ENCODE results near the gene PPP1R37.

PPP1R37 gene

GRCh38 chr19:45153339-45154063 is 60.5 kb downstream of the PPP1R37 start:
- DNase-seq (ENCODE audit: low read depth), result no peak

- DNase-seq (ENCODE audit: low read depth), result peak; percentile 69
Observed at GRCh38 chr19:45154064-45154827, 61.3 kb downstream of the PPP1R37 start.

- DNase-seq (ENCODE audit: low read depth), result no peak
Observed at GRCh38 chr19:45156011-45156630, 63.1 kb downstream of the PPP1R37 start.

GRCh38 chr19:45156751-45157150 is 63.8 kb downstream of the PPP1R37 start:
- DNase-seq (ENCODE audit: low read depth), result no peak

GRCh38 chr19:45158503-45159209 is 65.7 kb downstream of the PPP1R37 start:
- DNase-seq (ENCODE audit: low read depth), result no peak

- DNase-seq (ENCODE audit: low read depth), result no peak
Observed at GRCh38 chr19:45159210-45159970, 66.4 kb downstream of the PPP1R37 start.

- no peak for DNase-seq (ENCODE audit: low read depth)
Observed at GRCh38 chr19:45159971-45160324, 67.0 kb downstream of the PPP1R37 start.

GRCh38 chr19:45160870-45161737 is 68.1 kb downstream of the PPP1R37 start, which contains the start of gene NKPD1:
NKPD1 (minus strand) TSS chr19:45160982; CDS start chr19:45160150, 832 bp downstream.
- DNase-seq (ENCODE audit: low read depth), result no peak

- no peak for DNase-seq (ENCODE audit: low read depth)
Observed at GRCh38 chr19:45161738-45162607, 69.0 kb downstream of the PPP1R37 start.

GRCh38 chr19:45162608-45163143 is 69.7 kb downstream of the PPP1R37 start:
- no peak for DNase-seq (ENCODE audit: low read depth)

GRCh38 chr19:45163156-45163555 is 70.2 kb downstream of the PPP1R37 start:
- DNase-seq (ENCODE audit: low read depth), result no peak

GRCh38 chr19:45163751-45164460 is 70.9 kb downstream of the PPP1R37 start:
- DNase-seq (ENCODE audit: low read depth), result no peak

- peak; percentile 22 for DNase-seq (ENCODE audit: low read depth)
Observed at GRCh38 chr19:45164577-45165335, 71.8 kb downstream of the PPP1R37 start.

- DNase-seq (ENCODE audit: low read depth), result no peak
Observed at GRCh38 chr19:45166723-45167252, 73.8 kb downstream of the PPP1R37 start.

GRCh38 chr19:45168767-45169351 is 75.9 kb downstream of the PPP1R37 start:
- DNase-seq (ENCODE audit: low read depth), result no peak

- DNase-seq (ENCODE audit: low read depth), result no peak
Observed at GRCh38 chr19:45169602-45170001, 76.6 kb downstream of the PPP1R37 start.

Measured in non-pigmented ciliary epithelial cell (primary cell).